Activated T-helper 1 cell treated with anti-CD3 and anti-CD28 coated beads, Interleukin-12 subunit alpha, Interleukin-12 subunit beta, Interleukin-2, Interleukin-4 antibody, amounts not matched to agents 30 ng/mL and 10 ng/mL and 1 ng/mL, durations not matched to agents 14 hours and 24 hours and 36 hours (primary cell): ENCODE data around the gene CHD9. TPM values are rescaled to one million over a fixed set of nuclear protein-coding genes. Genes with fewer than 3 reads are reported as not detected.

Source experiments
- DNase-seq: peaks from one replicate; pipeline ENCODE4 v3.0.0; 2021; ENCODE audit warnings: low spot score
- H3K27ac Mint-ChIP-seq: one replicate; pipeline ENCODE4 v1.8.0; 2021; ENCODE audit warnings: mild to moderate bottlenecking, mixed read lengths
- H3K27me3 Mint-ChIP-seq: one replicate; pipeline ENCODE4 v1.8.0; 2022; ENCODE audit warnings: mild to moderate bottlenecking, moderate library complexity, mixed read lengths; ENCODE audit not compliant: insufficient read depth
- H3K36me3 Mint-ChIP-seq: one replicate; pipeline ENCODE4 v1.8.0; 2021; ENCODE audit warnings: low read depth, mixed read lengths
- H3K4me1 Mint-ChIP-seq: one replicate; pipeline ENCODE4 v1.8.0; 2021; ENCODE audit warnings: low read depth, mixed read lengths
- H3K4me3 Mint-ChIP-seq: one replicate; pipeline ENCODE4 v1.8.0; 2021; ENCODE audit warnings: mild to moderate bottlenecking, moderate library complexity, mixed read lengths
- H3K9me3 Mint-ChIP-seq: one replicate; pipeline ENCODE4 v1.8.0; 2021; ENCODE audit warnings: mixed read lengths
- intact Hi-C: fragments of 100-400 bp; cut with micrococcal nuclease; formaldehyde crosslinking; loops from one replicate; pipeline ENCODE4 v1.15.1; 2024
- total RNA-seq: library from RNA; stranded (reverse); gene quantifications from 2 replicates; pipeline ENCODE4 v1.2.3, GENCODE V29; 2022

The CHD9 gene
- total RNA-seq, 1 donor from 2014 or later = 17.0 TPM

DNA sequence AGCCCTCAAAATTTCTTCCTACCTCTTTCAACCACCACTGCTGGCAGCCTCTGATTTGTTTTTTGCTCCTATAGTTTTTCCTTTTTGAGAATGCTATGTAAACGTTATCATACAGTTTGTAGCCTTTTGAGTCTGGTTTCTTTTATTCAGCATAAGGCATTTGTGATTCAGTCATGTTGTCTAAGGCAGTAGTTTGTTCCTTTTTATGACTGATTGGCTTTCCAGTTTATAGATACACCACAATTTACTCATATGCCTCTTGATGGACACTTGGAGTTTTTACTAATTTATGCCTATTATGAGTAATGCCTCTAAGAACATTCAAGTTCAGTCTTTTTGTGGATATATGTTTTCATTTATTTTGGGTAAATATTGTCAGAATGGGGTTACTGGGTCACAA, 136.6 kb downstream of the CHD9 start:
- peaks cover 14% of the 10 kb centered on the region for H3K9me3 Mint-ChIP-seq
- H3K4me3 Mint-ChIP-seq = no peak overlapping the region
- H3K4me1 Mint-ChIP-seq = no peaks in the 10 kb centered on the region
- no peak overlapping the region for H3K27ac Mint-ChIP-seq
- intact Hi-C loops = no loop called here
- no peak for DNase-seq
- peaks cover 5% of the 10 kb centered on the region for H3K36me3 Mint-ChIP-seq
- no peaks in the 10 kb centered on the region for H3K27me3 Mint-ChIP-seq

- no peaks in the 10 kb centered on the region for H3K4me1 Mint-ChIP-seq
- H3K36me3 Mint-ChIP-seq = peaks cover 3% of the 10 kb centered on the region
- no peak overlapping the region for H3K27ac Mint-ChIP-seq
- DNase-seq = no peak
- H3K27me3 Mint-ChIP-seq = no peaks in the 10 kb centered on the region
- no peaks in the 10 kb centered on the region for H3K9me3 Mint-ChIP-seq
- intact Hi-C loops = no loop called here
- no peak overlapping the region for H3K4me3 Mint-ChIP-seq
Measured at GRCh38 chr16:53198933-53199332, 144.1 kb downstream of the CHD9 start.

- H3K4me3 Mint-ChIP-seq = no peak overlapping the region
- no peak for DNase-seq
- H3K9me3 Mint-ChIP-seq = no peaks in the 10 kb centered on the region
- peaks cover 4% of the 10 kb centered on the region for H3K36me3 Mint-ChIP-seq
- H3K4me1 Mint-ChIP-seq = no peaks in the 10 kb centered on the region
- H3K27me3 Mint-ChIP-seq = no peaks in the 10 kb centered on the region
- no peak overlapping the region for H3K27ac Mint-ChIP-seq
- intact Hi-C loops = no loop called here
Measured at GRCh38 chr16:53201900-53202299, 147.1 kb downstream of the CHD9 start.

GRCh38 chr16:53202398-53202797, 147.6 kb downstream of the CHD9 start:
- H3K27me3 Mint-ChIP-seq = no peaks in the 10 kb centered on the region
- H3K36me3 Mint-ChIP-seq = peaks cover 4% of the 10 kb centered on the region
- intact Hi-C loops = no loop called here
- H3K4me1 Mint-ChIP-seq = no peaks in the 10 kb centered on the region
- no peak overlapping the region for H3K4me3 Mint-ChIP-seq
- H3K9me3 Mint-ChIP-seq = no peaks in the 10 kb centered on the region
- DNase-seq = no peak
- H3K27ac Mint-ChIP-seq = no peak overlapping the region

GRCh38 chr16:53207810-53208752, 153.3 kb downstream of the CHD9 start:
- Mint-ChIP-seq H3K27me3 (no peaks in the 10 kb centered on the region), H3K9me3 (no peaks in the 10 kb centered on the region), H3K27ac (peak overlapping the region; percentile 76), H3K4me1 (peaks cover 19% of the 10 kb centered on the region), H3K4me3 (peak overlapping the region; percentile 75), H3K36me3 (peaks cover 4% of the 10 kb centered on the region)
- no peak for DNase-seq
- intact Hi-C loops = loop anchor here (2.0 kb wide), 2 partner anchors 77 to 153 kb away; partner anchors contain the start of gene CHD9

- peaks cover under 1% of the 10 kb centered on the region for H3K36me3 Mint-ChIP-seq
- DNase-seq = no peak
- H3K27me3 Mint-ChIP-seq = no peaks in the 10 kb centered on the region
- intact Hi-C loops = loop anchor here (2.0 kb wide), 1 partner anchor 155 kb away; the partner anchor contains the start of gene CHD9
- H3K4me3 Mint-ChIP-seq = peak overlapping the region; percentile 45
- H3K4me1 Mint-ChIP-seq = peaks cover 19% of the 10 kb centered on the region
- H3K27ac Mint-ChIP-seq = no peak overlapping the region
- no peaks in the 10 kb centered on the region for H3K9me3 Mint-ChIP-seq
Measured at GRCh38 chr16:53209429-53209828, 154.6 kb downstream of the CHD9 start.

- Mint-ChIP-seq H3K27ac (no peak overlapping the region), H3K4me1 (peaks cover 19% of the 10 kb centered on the region), H3K9me3 (no peaks in the 10 kb centered on the region), H3K27me3 (no peaks in the 10 kb centered on the region), H3K36me3 (no peaks in the 10 kb centered on the region), H3K4me3 (no peak overlapping the region)
- intact Hi-C loops = loop anchor here (2.0 kb wide), 1 partner anchor 155 kb away; the partner anchor contains the start of gene CHD9
- no peak for DNase-seq
Measured at GRCh38 chr16:53209877-53210276, 155.1 kb downstream of the CHD9 start.

DNA sequence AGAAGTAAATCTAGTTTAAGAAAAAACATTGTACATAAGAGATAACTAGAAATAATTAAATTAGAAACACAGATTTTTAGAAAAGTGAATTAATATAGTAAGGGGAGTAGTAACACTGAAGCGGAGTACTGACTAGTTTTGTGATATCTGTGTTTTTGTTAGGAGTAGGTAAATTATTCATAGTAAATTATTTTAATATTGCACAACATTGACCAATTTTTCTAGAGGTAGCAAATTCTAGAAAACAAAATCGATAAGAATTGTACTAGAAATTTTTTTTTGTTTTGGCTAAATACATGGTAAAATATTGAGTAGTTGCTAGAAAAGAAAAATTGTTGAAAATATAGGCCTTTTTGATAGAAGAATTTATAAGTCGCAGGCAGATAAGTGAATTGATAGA, 156.5 kb downstream of the CHD9 start:
- no peak overlapping the region for H3K27ac Mint-ChIP-seq
- H3K4me3 Mint-ChIP-seq = no peak overlapping the region
- H3K9me3 Mint-ChIP-seq = no peaks in the 10 kb centered on the region
- no peaks in the 10 kb centered on the region for H3K27me3 Mint-ChIP-seq
- intact Hi-C loops = no loop called here
- DNase-seq = no peak
- no peaks in the 10 kb centered on the region for H3K36me3 Mint-ChIP-seq
- peaks cover 19% of the 10 kb centered on the region for H3K4me1 Mint-ChIP-seq

- H3K4me3 Mint-ChIP-seq = no peak overlapping the region
- DNase-seq = no peak
- intact Hi-C loops = no loop called here
- no peak overlapping the region for H3K27ac Mint-ChIP-seq
- H3K36me3 Mint-ChIP-seq = no peaks in the 10 kb centered on the region
- peaks cover 17% of the 10 kb centered on the region for H3K4me1 Mint-ChIP-seq
- no peaks in the 10 kb centered on the region for H3K9me3 Mint-ChIP-seq
- no peaks in the 10 kb centered on the region for H3K27me3 Mint-ChIP-seq
Measured at GRCh38 chr16:53212893-53213223, 158.1 kb downstream of the CHD9 start.

DNA sequence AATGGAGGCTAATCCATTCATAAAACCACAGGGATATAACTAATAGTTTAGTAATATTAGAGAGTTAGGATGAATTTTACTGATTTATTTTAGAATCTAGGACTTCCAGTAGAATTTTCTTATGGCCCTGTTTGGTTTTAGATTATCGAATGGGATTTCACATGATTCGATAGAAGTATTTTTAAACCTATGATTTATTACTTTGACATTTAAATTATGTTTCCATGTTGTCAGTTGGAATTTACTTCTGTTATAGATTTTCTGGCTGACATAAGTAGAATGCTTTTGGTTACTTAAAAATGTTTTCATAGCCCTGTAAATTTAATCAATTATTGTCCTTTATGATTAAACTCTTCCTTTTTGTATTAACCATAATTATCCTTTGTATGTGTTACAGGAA, 158.8 kb downstream of the CHD9 start:
- Mint-ChIP-seq H3K27ac (no peak overlapping the region), H3K4me1 (peaks cover 10% of the 10 kb centered on the region), H3K36me3 (no peaks in the 10 kb centered on the region), H3K4me3 (no peak overlapping the region), H3K27me3 (no peaks in the 10 kb centered on the region), H3K9me3 (no peaks in the 10 kb centered on the region)
- DNase-seq = no peak
- intact Hi-C loops = no loop called here

DNA sequence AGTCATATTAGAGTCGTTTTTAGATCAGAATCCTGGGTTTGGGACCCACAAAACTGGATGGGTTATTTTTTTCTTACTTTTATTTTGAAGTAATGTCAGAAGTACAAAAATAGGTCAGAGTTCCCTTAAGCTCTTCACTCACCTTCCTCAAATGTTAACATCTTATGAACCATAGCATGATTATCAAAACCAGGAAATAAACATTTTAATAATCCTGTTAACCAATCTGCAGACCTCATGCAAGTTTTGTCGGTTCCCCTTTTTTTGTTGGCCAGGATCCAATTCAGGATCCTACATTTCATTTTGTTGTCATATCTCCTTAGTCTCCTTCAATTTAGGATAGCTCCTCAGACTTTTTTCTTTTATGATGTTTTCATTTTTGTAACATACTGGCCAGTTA, 162.0 kb downstream of the CHD9 start:
- no peak overlapping the region for H3K27ac Mint-ChIP-seq
- H3K4me1 Mint-ChIP-seq = no peaks in the 10 kb centered on the region
- no peaks in the 10 kb centered on the region for H3K36me3 Mint-ChIP-seq
- no peak overlapping the region for H3K4me3 Mint-ChIP-seq
- no peaks in the 10 kb centered on the region for H3K27me3 Mint-ChIP-seq
- DNase-seq = no peak
- H3K9me3 Mint-ChIP-seq = no peaks in the 10 kb centered on the region
- intact Hi-C loops = no loop called here

GRCh38 chr16:53219371-53219770, 164.6 kb downstream of the CHD9 start:
- Mint-ChIP-seq H3K4me3 (no peak overlapping the region), H3K36me3 (no peaks in the 10 kb centered on the region), H3K4me1 (no peaks in the 10 kb centered on the region), H3K27me3 (no peaks in the 10 kb centered on the region), H3K27ac (no peak overlapping the region), H3K9me3 (no peaks in the 10 kb centered on the region)
- no peak for DNase-seq
- intact Hi-C loops = no loop called here

- Mint-ChIP-seq H3K4me1 (no peaks in the 10 kb centered on the region), H3K27me3 (no peaks in the 10 kb centered on the region), H3K36me3 (no peaks in the 10 kb centered on the region), H3K9me3 (no peaks in the 10 kb centered on the region), H3K4me3 (no peak overlapping the region), H3K27ac (no peak overlapping the region)
- intact Hi-C loops = loop anchor here (1.0 kb wide), 1 partner anchor 165 kb away; no protein-coding TSS in a partner anchor
- DNase-seq = no peak
Measured at GRCh38 chr16:53219795-53220454, 165.1 kb downstream of the CHD9 start.
